ENCODE results near the gene LST1.

DNA sequence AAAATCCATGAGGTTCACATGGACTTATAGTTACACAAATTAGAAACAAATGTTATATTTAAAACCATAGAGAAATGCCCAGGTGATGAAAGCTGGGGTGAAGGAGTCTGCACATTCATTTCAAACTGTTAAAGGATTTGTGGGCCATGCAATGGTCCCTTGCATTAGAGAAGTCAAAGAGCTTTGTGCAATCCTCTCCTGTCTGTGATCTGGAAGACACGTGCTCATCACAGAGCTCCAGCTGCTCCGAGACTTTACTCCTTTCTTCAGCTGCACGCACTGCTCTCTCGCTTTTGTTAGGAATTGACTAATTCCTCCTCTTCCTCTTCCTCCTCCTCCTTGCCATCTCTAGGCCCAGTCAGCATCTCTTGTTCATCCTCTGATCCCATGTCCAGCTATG lies 24.9 kb downstream of the LST1 start:
- no peak for TF ChIP-seq CTCF (conservative IDR thresholded peaks at IDR 0.05)
- TF ChIP-seq ZFX (IDR thresholded peaks at IDR 0.05), result no peak
